Medulla oblongata (tissue), 1 donor: ENCODE measurements around the gene HES3.
A peak's percentile ranks its signal among the peaks of the same experiment; 100 is the strongest.

Experiments used
- DNase-seq: peaks from one replicate; pipeline ENCODE4 v3.0.0-alpha.2; 2015; ENCODE audit errors: extremely low spot score

Gene HES3

GRCh38 chr1:6279613-6280383 lies 35.8 kb downstream of the HES3 start:
- DNase-seq: no peak

GRCh38 chr1:6280761-6281451 lies 36.9 kb downstream of the HES3 start:
- DNase-seq: no peak

- DNase-seq: no peak
These were observed 37.8 kb downstream of the HES3 start for GRCh38 chr1:6281511-6282402.

- DNase-seq: no peak
These were observed 38.7 kb downstream of the HES3 start for GRCh38 chr1:6282577-6283270.

GRCh38 chr1:6285336-6285735 lies 41.4 kb downstream of the HES3 start:
- DNase-seq: no peak

- no peak for DNase-seq
These were observed 42.3 kb downstream of the HES3 start for GRCh38 chr1:6286266-6286665.

- no peak for DNase-seq
These were observed 43.0 kb downstream of the HES3 start for GRCh38 chr1:6287029-6287428.

- DNase-seq: peak; percentile 77
These were observed 43.5 kb downstream of the HES3 start for GRCh38 chr1:6287431-6287886.

- DNase-seq: no peak
These were observed 44.0 kb downstream of the HES3 start for GRCh38 chr1:6288026-6288425.

GRCh38 chr1:6288665-6289064 lies 44.7 kb downstream of the HES3 start:
- no peak for DNase-seq

GRCh38 chr1:6292102-6292501 lies 48.1 kb downstream of the HES3 start:
- DNase-seq: peak; percentile 33

GRCh38 chr1:6294080-6294889 lies 50.3 kb downstream of the HES3 start:
- DNase-seq: no peak

GRCh38 chr1:6294890-6295556 lies 51.0 kb downstream of the HES3 start:
- no peak for DNase-seq
